Measurements from ENCODE around the gene C19orf38.

Gene C19orf38

DNA sequence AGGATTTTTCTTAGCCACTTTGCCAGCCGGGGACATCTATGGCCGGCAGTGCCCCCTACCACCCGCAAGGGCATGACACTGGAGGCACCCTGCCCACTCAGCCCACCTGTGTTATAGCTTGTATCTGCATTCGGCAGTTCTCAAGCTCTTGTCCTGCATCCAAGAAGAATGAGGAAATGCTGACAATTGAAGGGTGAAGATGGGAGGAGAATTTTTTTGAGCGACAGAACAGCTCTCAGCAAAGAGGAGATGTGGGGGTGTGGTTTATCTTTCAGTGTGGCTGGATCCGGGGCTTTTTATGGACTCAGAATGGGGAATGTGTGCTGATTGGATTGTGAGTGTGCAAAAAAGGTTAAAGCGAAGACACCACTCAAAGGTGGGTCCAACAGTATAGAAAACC is 5.4 kb upstream of the C19orf38 start:
- Histone ChIP-seq H3K27ac (ENCODE audit: low read length) (no peak overlapping the region), H3K4me1 (ENCODE audit: low read length) (no peaks in the 10 kb centered on the region), H3K4me2 (ENCODE audit: low read length) (no peak overlapping the region), H3K79me2 (ENCODE audit: low read length) (no peaks in the 10 kb centered on the region), H3K27me3 (ENCODE audit: low read depth, low read length) (no peaks in the 10 kb centered on the region), H3K36me3 (replicated peaks; ENCODE audit: low read depth, low read length) (no peaks in the 10 kb centered on the region), H2AFZ (ENCODE audit: low read depth, low read length) (no peak overlapping the region), H3K9ac (ENCODE audit: low read length) (no peak overlapping the region), H3K4me3 (ENCODE audit: low read length) (no peak overlapping the region), H3K9me3 (ENCODE audit: insufficient read depth, low read length) (no peaks in the 10 kb centered on the region), H4K20me1 (ENCODE audit: insufficient read depth, low read length) (no peaks in the 10 kb centered on the region)
- TF ChIP-seq, protein P1, sequence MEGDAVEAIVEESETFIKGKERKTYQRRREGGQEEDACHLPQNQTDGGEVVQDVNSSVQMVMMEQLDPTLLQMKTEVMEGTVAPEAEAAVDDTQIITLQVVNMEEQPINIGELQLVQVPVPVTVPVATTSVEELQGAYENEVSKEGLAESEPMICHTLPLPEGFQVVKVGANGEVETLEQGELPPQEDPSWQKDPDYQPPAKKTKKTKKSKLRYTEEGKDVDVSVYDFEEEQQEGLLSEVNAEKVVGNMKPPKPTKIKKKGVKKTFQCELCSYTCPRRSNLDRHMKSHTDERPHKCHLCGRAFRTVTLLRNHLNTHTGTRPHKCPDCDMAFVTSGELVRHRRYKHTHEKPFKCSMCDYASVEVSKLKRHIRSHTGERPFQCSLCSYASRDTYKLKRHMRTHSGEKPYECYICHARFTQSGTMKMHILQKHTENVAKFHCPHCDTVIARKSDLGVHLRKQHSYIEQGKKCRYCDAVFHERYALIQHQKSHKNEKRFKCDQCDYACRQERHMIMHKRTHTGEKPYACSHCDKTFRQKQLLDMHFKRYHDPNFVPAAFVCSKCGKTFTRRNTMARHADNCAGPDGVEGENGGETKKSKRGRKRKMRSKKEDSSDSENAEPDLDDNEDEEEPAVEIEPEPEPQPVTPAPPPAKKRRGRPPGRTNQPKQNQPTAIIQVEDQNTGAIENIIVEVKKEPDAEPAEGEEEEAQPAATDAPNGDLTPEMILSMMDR (IDR thresholded peaks at IDR 0.05; ENCODE audit: low read depth, low read length), result no peak
- no peak for TF ChIP-seq EZH2phosphoT487 (IDR thresholded peaks at IDR 0.05; ENCODE audit: low read depth)

DNA sequence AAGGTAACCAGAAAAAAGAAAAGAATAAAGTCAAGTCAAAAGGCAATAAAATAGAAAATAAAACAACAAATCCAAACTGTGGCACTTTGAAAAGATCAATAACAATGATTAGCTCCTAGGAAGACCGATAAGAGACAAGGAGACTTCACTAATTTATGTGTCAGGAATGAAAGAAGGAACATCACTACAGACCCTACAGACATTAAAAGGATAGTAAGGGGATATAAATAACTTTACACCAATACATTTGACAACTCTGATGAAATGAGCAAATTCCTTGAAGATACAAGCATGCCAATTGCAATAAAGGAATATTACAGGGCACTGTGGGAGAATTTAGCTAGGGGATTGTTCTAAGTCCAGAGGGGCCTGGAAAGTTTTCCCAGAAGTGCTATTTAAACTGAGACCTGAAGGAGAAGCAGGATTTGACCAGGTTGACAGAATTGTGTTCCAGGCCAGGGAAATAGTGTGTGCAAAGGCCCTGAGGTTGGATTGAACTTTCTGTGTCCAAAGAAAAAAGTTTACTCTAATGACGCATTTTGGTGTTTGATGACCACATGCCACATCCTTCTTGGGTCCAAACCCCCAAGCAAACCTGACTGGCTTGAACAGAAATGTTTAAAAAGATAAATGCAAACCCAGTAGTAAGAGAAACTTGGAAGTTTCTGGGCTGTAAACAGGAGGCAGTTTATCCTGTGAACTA is 1.6 kb upstream of the C19orf38 start:
- Histone ChIP-seq H4K20me1 (ENCODE audit: insufficient read depth, low read length) (no peaks in the 10 kb centered on the region), H3K9me3 (ENCODE audit: insufficient read depth, low read length) (no peaks in the 10 kb centered on the region), H3K79me2 (ENCODE audit: low read length) (no peaks in the 10 kb centered on the region), H3K9ac (ENCODE audit: low read length) (no peak overlapping the region), H3K36me3 (replicated peaks; ENCODE audit: low read depth, low read length) (no peaks in the 10 kb centered on the region), H3K4me1 (ENCODE audit: low read length) (no peaks in the 10 kb centered on the region; the same call in 1 of the 2 replicates), H3K27ac (ENCODE audit: low read length) (no peak overlapping the region), H3K4me2 (ENCODE audit: low read length) (no peak overlapping the region), H3K4me3 (ENCODE audit: low read length) (no peak overlapping the region), H2AFZ (ENCODE audit: low read depth, low read length) (no peak overlapping the region), H3K27me3 (ENCODE audit: low read depth, low read length) (peaks cover 3% of the 10 kb centered on the region; the same call in 1 of the 2 replicates)
- TF ChIP-seq, protein P1 (IDR thresholded peaks at IDR 0.05; ENCODE audit: low read depth, low read length), result no peak
- no peak for TF ChIP-seq EZH2phosphoT487 (IDR thresholded peaks at IDR 0.05; ENCODE audit: low read depth)

DNA sequence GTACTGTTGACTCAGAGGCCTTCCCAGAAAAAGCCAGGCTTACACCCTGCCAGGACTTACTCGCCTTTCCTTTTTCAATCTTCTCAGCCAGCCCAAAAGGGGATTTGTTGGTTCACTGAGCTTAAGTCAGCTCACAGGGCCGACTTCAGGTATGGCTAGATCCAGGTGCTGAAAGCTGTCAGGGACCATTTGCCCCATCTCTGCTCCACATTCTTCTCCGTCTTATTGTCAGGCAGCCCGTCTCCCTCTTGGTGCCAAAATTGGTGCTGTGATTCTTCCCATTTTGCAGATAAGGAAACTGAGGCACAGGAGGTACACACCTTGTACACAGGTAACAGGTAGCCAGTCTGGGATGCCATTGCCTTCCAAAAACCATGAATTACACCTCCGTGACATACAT is 2.4 kb downstream of the C19orf38 start:
- Histone ChIP-seq H3K36me3 (replicated peaks; ENCODE audit: low read depth, low read length) (no peaks in the 10 kb centered on the region), H3K4me2 (ENCODE audit: low read length) (no peak overlapping the region), H3K27me3 (ENCODE audit: low read depth, low read length) (peaks cover 3% of the 10 kb centered on the region; the same call in 1 of the 2 replicates), H2AFZ (ENCODE audit: low read depth, low read length) (no peak overlapping the region), H3K4me3 (ENCODE audit: low read length) (no peak overlapping the region), H3K9me3 (ENCODE audit: insufficient read depth, low read length) (no peaks in the 10 kb centered on the region), H3K79me2 (ENCODE audit: low read length) (no peaks in the 10 kb centered on the region), H3K27ac (ENCODE audit: low read length) (no peak overlapping the region), H3K9ac (ENCODE audit: low read length) (no peak overlapping the region), H4K20me1 (ENCODE audit: insufficient read depth, low read length) (no peaks in the 10 kb centered on the region), H3K4me1 (ENCODE audit: low read length) (no peaks in the 10 kb centered on the region; the same call in 1 of the 2 replicates)
- no peak for TF ChIP-seq EZH2phosphoT487 (IDR thresholded peaks at IDR 0.05; ENCODE audit: low read depth)

DNA sequence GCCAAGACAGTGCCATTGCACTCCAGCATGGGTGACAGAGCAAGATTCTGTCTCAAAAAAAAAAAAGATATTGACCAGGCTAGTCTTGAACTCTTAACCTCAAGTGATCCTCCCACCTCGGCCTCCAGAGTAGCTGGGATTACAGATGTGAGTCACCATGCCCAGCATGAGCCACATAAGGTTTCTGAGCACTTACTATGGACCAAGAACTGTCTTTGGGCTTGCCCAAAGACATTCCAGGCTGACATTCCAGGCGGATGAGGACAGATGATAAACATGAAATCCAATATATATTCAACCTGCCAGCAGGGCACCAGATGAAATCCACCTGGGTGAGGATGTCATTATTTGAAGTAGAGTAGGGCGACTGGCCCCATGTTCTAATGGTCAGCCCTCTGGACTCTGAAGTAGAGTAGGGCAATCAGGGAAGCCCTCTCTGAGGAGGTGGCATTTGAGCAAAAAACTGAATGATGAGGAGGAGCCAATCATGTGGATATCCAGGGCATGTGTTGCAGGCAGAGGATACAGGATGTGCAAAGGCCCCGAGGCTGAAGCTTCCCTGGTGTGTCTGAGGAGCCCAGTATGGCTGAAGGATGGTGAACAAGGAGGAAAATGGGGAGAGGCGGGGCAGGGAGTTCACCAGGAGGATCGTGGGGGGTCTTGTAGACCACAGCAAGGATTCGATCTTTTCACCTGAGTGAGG is 4.0 kb downstream of the C19orf38 start:
- Histone ChIP-seq H3K79me2 (ENCODE audit: low read length) (no peaks in the 10 kb centered on the region), H3K9ac (ENCODE audit: low read length) (no peak overlapping the region), H3K27me3 (ENCODE audit: low read depth, low read length) (peaks cover 3% of the 10 kb centered on the region; the same call in 1 of the 2 replicates), H4K20me1 (ENCODE audit: insufficient read depth, low read length) (no peaks in the 10 kb centered on the region), H3K36me3 (replicated peaks; ENCODE audit: low read depth, low read length) (no peaks in the 10 kb centered on the region), H2AFZ (ENCODE audit: low read depth, low read length) (no peak overlapping the region), H3K4me1 (ENCODE audit: low read length) (no peaks in the 10 kb centered on the region; the same call in 1 of the 2 replicates), H3K4me2 (ENCODE audit: low read length) (no peak overlapping the region), H3K4me3 (ENCODE audit: low read length) (no peak overlapping the region), H3K27ac (ENCODE audit: low read length) (no peak overlapping the region), H3K9me3 (ENCODE audit: insufficient read depth, low read length) (no peaks in the 10 kb centered on the region)
- TF ChIP-seq, protein P1 (IDR thresholded peaks at IDR 0.05; ENCODE audit: low read depth, low read length), result no peak
- no peak for TF ChIP-seq EZH2phosphoT487 (IDR thresholded peaks at IDR 0.05; ENCODE audit: low read depth)
